ENCODE data around the gene SASS6. TPM values are rescaled to one million over a fixed set of nuclear protein-coding genes. Genes with fewer than 3 reads are reported as not detected.

The SASS6 gene
- total and polyA plus RNA-seq, 2 donors (not counting 1 experiment from before 2014, with no cell fraction given): 0.79 to 1.5 TPM

DNA sequence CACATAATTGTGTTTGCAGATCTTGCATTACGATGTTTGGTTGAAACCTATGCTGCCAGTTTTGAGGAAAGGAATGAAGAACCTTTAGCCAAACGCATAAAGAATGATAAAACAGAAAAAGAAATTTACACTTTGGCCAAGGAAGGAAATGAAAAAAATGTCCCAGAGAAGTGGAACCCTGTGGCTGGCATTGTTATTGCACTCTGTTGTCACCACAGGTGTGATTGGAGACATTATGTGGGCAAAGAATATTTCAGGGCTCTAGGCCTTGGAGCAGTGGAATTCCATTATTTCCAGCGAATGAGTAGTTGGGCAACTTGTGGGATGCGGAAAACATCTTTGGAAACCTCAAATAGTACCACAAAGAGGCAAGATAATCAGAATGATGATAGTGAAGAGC is 15.1 kb upstream of the SASS6 start:
- Histone ChIP-seq H3K4me3 (replicated peaks in 1 of 4; ENCODE audit: control extremely low read depth in 1 of 4, insufficient read depth in 1 of 4, low read depth in 3 of 4, low read length in 4 of 4) (no peak overlapping the region), H3K27me3 (ENCODE audit: control insufficient read depth, insufficient read depth, low read length) (no peaks in the 10 kb centered on the region), H2AFZ (ENCODE audit: low read length) (no peak overlapping the region), H3K79me2 (ENCODE audit: control insufficient read depth, insufficient read depth, low read length) (no peaks in the 10 kb centered on the region), H4K20me1 (ENCODE audit: control insufficient read depth, extremely low read depth, insufficient read depth, low read length) (no peaks in the 10 kb centered on the region), H3K4me1 (ENCODE audit: control insufficient read depth, extremely low read depth, insufficient read depth, low read length) (no peaks in the 10 kb centered on the region), H3K36me3 (ENCODE audit: control insufficient read depth, insufficient read depth, low read length) (peaks cover 2% of the 10 kb centered on the region), H3K9ac (ENCODE audit: insufficient read depth, low read length) (no peak overlapping the region), H3K9me3 (ENCODE audit: control insufficient read depth, insufficient read depth, low read depth, low read length) (no peaks in the 10 kb centered on the region), H3K4me2 (ENCODE audit: extremely low read depth, insufficient read depth, low read length) (no peak overlapping the region), H3K27ac (ENCODE audit: insufficient read depth, low read length) (no peak overlapping the region)
- TF ChIP-seq, protein P1, sequence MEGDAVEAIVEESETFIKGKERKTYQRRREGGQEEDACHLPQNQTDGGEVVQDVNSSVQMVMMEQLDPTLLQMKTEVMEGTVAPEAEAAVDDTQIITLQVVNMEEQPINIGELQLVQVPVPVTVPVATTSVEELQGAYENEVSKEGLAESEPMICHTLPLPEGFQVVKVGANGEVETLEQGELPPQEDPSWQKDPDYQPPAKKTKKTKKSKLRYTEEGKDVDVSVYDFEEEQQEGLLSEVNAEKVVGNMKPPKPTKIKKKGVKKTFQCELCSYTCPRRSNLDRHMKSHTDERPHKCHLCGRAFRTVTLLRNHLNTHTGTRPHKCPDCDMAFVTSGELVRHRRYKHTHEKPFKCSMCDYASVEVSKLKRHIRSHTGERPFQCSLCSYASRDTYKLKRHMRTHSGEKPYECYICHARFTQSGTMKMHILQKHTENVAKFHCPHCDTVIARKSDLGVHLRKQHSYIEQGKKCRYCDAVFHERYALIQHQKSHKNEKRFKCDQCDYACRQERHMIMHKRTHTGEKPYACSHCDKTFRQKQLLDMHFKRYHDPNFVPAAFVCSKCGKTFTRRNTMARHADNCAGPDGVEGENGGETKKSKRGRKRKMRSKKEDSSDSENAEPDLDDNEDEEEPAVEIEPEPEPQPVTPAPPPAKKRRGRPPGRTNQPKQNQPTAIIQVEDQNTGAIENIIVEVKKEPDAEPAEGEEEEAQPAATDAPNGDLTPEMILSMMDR (conservative IDR thresholded peaks at IDR 0.05 in 1 of 2, IDR thresholded peaks at IDR 0.05 in 1 of 2; ENCODE audit: low read depth in 1 of 2, low read length in 2 of 2): no peak
- no peak for TF ChIP-seq EZH2 (IDR thresholded peaks at IDR 0.05; ENCODE audit: low read length, missing control alignments)
- no peak for DNase-seq (ENCODE audit: low read depth in 2 of 2)

DNA sequence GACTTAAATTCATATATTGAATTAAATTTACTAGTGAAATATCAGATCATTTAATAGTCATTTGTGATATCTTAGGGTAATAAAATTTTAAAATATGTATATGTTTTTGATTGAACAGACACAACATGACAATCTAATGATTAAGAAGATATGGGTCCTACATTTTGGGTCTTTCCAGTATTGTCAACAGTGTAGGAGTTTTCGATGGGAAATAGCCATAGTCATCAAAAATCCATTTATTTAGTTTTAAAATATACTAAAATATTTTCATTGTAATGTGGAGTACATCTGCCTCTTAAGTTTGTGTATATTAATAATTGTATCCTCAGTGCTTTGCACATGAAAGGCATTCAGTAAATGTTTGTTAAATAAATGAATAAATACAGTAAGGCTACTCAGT is 14.2 kb upstream of the SASS6 start:
- no peak overlapping the region for H3K9ac ChIP-seq (ENCODE audit: insufficient read depth, low read length)
- H3K79me2 ChIP-seq (ENCODE audit: control insufficient read depth, insufficient read depth, low read length): no peaks in the 10 kb centered on the region
- no peak overlapping the region for H2AFZ ChIP-seq (ENCODE audit: low read length)
- TF ChIP-seq, protein P1 (conservative IDR thresholded peaks at IDR 0.05 in 1 of 2, IDR thresholded peaks at IDR 0.05 in 1 of 2; ENCODE audit: low read depth in 1 of 2, low read length in 2 of 2): no peak
- H3K9me3 ChIP-seq (ENCODE audit: control insufficient read depth, insufficient read depth, low read depth, low read length): no peaks in the 10 kb centered on the region
- H3K4me1 ChIP-seq (ENCODE audit: control insufficient read depth, extremely low read depth, insufficient read depth, low read length): no peaks in the 10 kb centered on the region
- DNase-seq (ENCODE audit: low read depth in 2 of 2): no peak
- no peaks in the 10 kb centered on the region for H3K27me3 ChIP-seq (ENCODE audit: control insufficient read depth, insufficient read depth, low read length)
- peaks cover 2% of the 10 kb centered on the region for H3K36me3 ChIP-seq (ENCODE audit: control insufficient read depth, insufficient read depth, low read length)
- H3K4me3 ChIP-seq (replicated peaks in 1 of 4; ENCODE audit: control extremely low read depth in 1 of 4, insufficient read depth in 1 of 4, low read depth in 3 of 4, low read length in 4 of 4): no peak overlapping the region
- no peaks in the 10 kb centered on the region for H4K20me1 ChIP-seq (ENCODE audit: control insufficient read depth, extremely low read depth, insufficient read depth, low read length)
- no peak overlapping the region for H3K4me2 ChIP-seq (ENCODE audit: extremely low read depth, insufficient read depth, low read length)
- H3K27ac ChIP-seq (ENCODE audit: insufficient read depth, low read length): no peak overlapping the region

DNA sequence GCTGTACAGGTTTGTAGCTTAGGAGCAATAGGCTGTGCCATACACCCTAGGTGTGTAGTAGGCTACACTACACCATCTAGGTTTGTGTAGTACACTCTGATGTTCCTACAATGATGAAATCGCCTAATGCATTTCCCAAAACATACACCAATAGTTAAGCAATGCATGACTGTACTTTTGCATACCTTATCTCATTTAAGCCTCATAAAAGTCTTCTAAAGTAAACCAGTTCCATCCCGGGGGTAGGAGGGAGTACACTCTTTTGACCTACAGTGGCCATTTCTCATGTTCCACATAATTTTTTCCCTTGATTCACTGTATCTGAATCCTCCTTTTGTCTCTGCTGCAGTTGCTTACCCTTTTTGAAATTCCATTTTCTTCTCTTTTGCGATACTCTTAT is 12.4 kb upstream of the SASS6 start:
- Histone ChIP-seq H3K9ac (ENCODE audit: insufficient read depth, low read length) (no peak overlapping the region), H2AFZ (ENCODE audit: low read length) (no peak overlapping the region), H3K9me3 (ENCODE audit: control insufficient read depth, insufficient read depth, low read depth, low read length) (no peaks in the 10 kb centered on the region), H3K4me1 (ENCODE audit: control insufficient read depth, extremely low read depth, insufficient read depth, low read length) (no peaks in the 10 kb centered on the region), H3K36me3 (ENCODE audit: control insufficient read depth, insufficient read depth, low read length) (peaks cover 6% of the 10 kb centered on the region), H3K4me3 (replicated peaks in 1 of 4; ENCODE audit: control extremely low read depth in 1 of 4, insufficient read depth in 1 of 4, low read depth in 3 of 4, low read length in 4 of 4) (no peak overlapping the region), H3K79me2 (ENCODE audit: control insufficient read depth, insufficient read depth, low read length) (no peaks in the 10 kb centered on the region), H4K20me1 (ENCODE audit: control insufficient read depth, extremely low read depth, insufficient read depth, low read length) (no peaks in the 10 kb centered on the region), H3K27me3 (ENCODE audit: control insufficient read depth, insufficient read depth, low read length) (no peaks in the 10 kb centered on the region), H3K4me2 (ENCODE audit: extremely low read depth, insufficient read depth, low read length) (no peak overlapping the region), H3K27ac (ENCODE audit: insufficient read depth, low read length) (no peak overlapping the region)
- no peak for DNase-seq (ENCODE audit: low read depth in 2 of 2)
- TF ChIP-seq, protein P1 (conservative IDR thresholded peaks at IDR 0.05 in 1 of 2, IDR thresholded peaks at IDR 0.05 in 1 of 2; ENCODE audit: low read depth in 1 of 2, low read length in 2 of 2): no peak
- no peak for TF ChIP-seq EZH2 (IDR thresholded peaks at IDR 0.05; ENCODE audit: low read length, missing control alignments)

All from fibroblast of lung (primary cell).